HCT116 (cell line): ENCODE results near the gene ANKRD18B. TPM values are rescaled to one million over a fixed set of nuclear protein-coding genes. Genes with fewer than 3 reads are reported as not detected.

Source experiments
- ATAC-seq: fragments of 200-7000 bp; cut with Tn5 transposase; 2 replicates; pipeline ENCODE4 v1.9.1; 2020; ENCODE audit warnings: mild to moderate bottlenecking, moderate library complexity
- BruUV-seq: library from RNA; stranded (reverse); fragments of 400-500 nt; replicated peaks from 2 replicates; lab custom pipeline; 2021; lab: Mats Ljungman, UMichigan
- CTCF ChIA-PET: fragments of 300-600 bp; sonication (Branson Sonifier 250); formaldehyde crosslinking; loops from one replicate; lab custom pipeline; 2021; ENCODE audit warnings: antibody characterized with exemption; lab: Charles Lee
- POLR2A ChIA-PET: fragments of 300-600, 350-600 bp; sonication (Branson Sonifier 250); formaldehyde crosslinking; loops from one replicate; lab custom pipeline; 2021; ENCODE audit warnings: antibody characterized with exemption; lab: Charles Lee
- RAD21 ChIA-PET, 2 experiments: fragments of 300-600 bp; sonication (Branson Sonifier 250); formaldehyde crosslinking; loops; one replicate each; lab custom pipeline; 2023; ENCODE audit warnings: low total read pairs in 2 of 2; ENCODE audit not compliant: uncharacterized antibody in 2 of 2, unreplicated experiment in 2 of 2, low non-redundant PET in 1 of 2; lab: Charles Lee
- DNase-seq: peaks from one replicate; pipeline ENCODE4 v3.0.0-alpha.2; 2010; ENCODE audit warnings: low read depth, low spot score
- H2AFZ ChIP-seq: fragments of 200-600 bp; shearing (Covaris generic), sonication (generic); 2 replicates; pipeline ENCODE4 v1.6.1; 2017; ENCODE audit warnings: low read depth, mixed run types, mixed read lengths, antibody characterized with exemption, low read length; ENCODE audit not compliant: poor library complexity, severe bottlenecking
- H3K27ac ChIP-seq: 2 replicates; pipeline ENCODE4 v1.5.1; 2012; ENCODE audit warnings: low read depth, low read length
- H3K27me3 ChIP-seq: fragments of 200-600 bp; sonication (generic); 2 replicates; pipeline ENCODE4 v1.6.1; 2016; ENCODE audit warnings: mixed run types, low read length, mixed read lengths; ENCODE audit not compliant: insufficient read depth
- H3K36me3 ChIP-seq, 2 experiments: fragments of 200-500 bp in 1 of 2; fragments of 200-600 bp in 1 of 2; sonication (Bioruptor generic) in 1 of 2; sonication (generic) in 1 of 2; 2 replicates each; pipeline versions ENCODE4 v1.5.1 to v1.6.1; 2014 to 2016; ENCODE audit warnings: low read length in 2 of 2, inconsistent platforms in 1 of 2, mixed read lengths in 1 of 2, mixed run types in 1 of 2; ENCODE audit not compliant: insufficient read depth in 2 of 2, control insufficient read depth in 1 of 2
- H3K4me1 ChIP-seq, 2 experiments: fragments of 200-600 bp in 1 of 2; sonication (generic) in 1 of 2; 2 replicates each; pipeline versions ENCODE4 v1.5.1 to v1.6.1; 2012 to 2017; ENCODE audit warnings: low read length in 2 of 2, inconsistent platforms in 1 of 2, mild to moderate bottlenecking in 1 of 2, mixed read lengths in 1 of 2, mixed run types in 1 of 2, moderate library complexity in 1 of 2; ENCODE audit not compliant: insufficient read depth in 2 of 2, control insufficient read depth in 1 of 2
- H3K4me2 ChIP-seq: fragments of 200-600 bp; sonication (generic); 2 replicates; pipeline ENCODE4 v1.6.1; 2017; ENCODE audit warnings: mixed run types, low read length, mixed read lengths
- H3K4me3 ChIP-seq, 2 experiments: fragments of 200-600 bp in 1 of 2; sonication (generic) in 1 of 2; replicated peaks in 1 of 2; 2 replicates each; pipeline ENCODE4 v1.5.1; 2011 to 2016; ENCODE audit warnings: low read length in 2 of 2, control low read depth in 1 of 2, low read depth in 1 of 2, mild to moderate bottlenecking in 1 of 2, mixed read lengths in 1 of 2, mixed run types in 1 of 2
- H3K79me2 ChIP-seq: fragments of 200-600 bp; sonication (generic); 2 replicates; pipeline ENCODE4 v1.6.1; 2017; ENCODE audit warnings: mild to moderate bottlenecking, mixed run types, low read length, moderate library complexity, mixed read lengths; ENCODE audit not compliant: insufficient read depth
- H3K9ac ChIP-seq: fragments of 200-600 bp; sonication (generic); 2 replicates; pipeline ENCODE4 v1.6.1; 2016; ENCODE audit warnings: low read length, mixed read lengths
- H3K9me2 ChIP-seq: fragments of 200-600 bp; sonication (generic), shearing (Covaris generic); 2 replicates; pipeline ENCODE4 v1.6.1; 2017; ENCODE audit warnings: mixed run types, mild to moderate bottlenecking, moderate library complexity; ENCODE audit not compliant: insufficient read depth
- H3K9me3 ChIP-seq, 2 experiments: fragments of 200-500 bp in 1 of 2; fragments of 200-600 bp in 1 of 2; sonication (Bioruptor generic) in 1 of 2; sonication (generic) in 1 of 2; 2 replicates each; pipeline ENCODE4 v1.6.1; 2014 to 2017; ENCODE audit warnings: low read length in 2 of 2, mixed read lengths in 2 of 2, inconsistent platforms in 1 of 2, low read depth in 1 of 2, mild to moderate bottlenecking in 1 of 2, mixed run types in 1 of 2, moderate library complexity in 1 of 2; ENCODE audit not compliant: control insufficient read depth in 1 of 2, insufficient read depth in 1 of 2
- H4K20me1 ChIP-seq: fragments of 200-600 bp; sonication (generic), shearing (Covaris generic); 2 replicates; pipeline ENCODE4 v1.6.1; 2017; ENCODE audit warnings: mixed run types, mild to moderate bottlenecking, moderate library complexity; ENCODE audit not compliant: insufficient read depth
- CEBPB ChIP-seq: IDR thresholded peaks from 2 replicates; pipeline ENCODE4 v1.6.1; 2012; ENCODE audit warnings: low read depth
- ELF1 ChIP-seq: IDR thresholded peaks from 2 replicates; pipeline ENCODE4 v1.6.1; 2012; ENCODE audit warnings: low read depth, borderline replicate concordance
- SIN3A ChIP-seq: IDR thresholded peaks from 2 replicates; pipeline ENCODE4 v1.6.1; 2012; ENCODE audit warnings: low read depth
- SP1 ChIP-seq: IDR thresholded peaks from 2 replicates; pipeline ENCODE4 v1.6.1; 2012; ENCODE audit warnings: low read depth
- TCF7L2 ChIP-seq: IDR thresholded peaks from 2 replicates; pipeline ENCODE4 v1.7.0; 2011; ENCODE audit warnings: borderline replicate concordance, inconsistent platforms; ENCODE audit not compliant: insufficient read depth, insufficient read length; ENCODE audit errors: extremely low read depth
- YY1 ChIP-seq: IDR thresholded peaks from 2 replicates; pipeline ENCODE4 v1.6.1; 2011; ENCODE audit warnings: low read length, low read depth, moderate library complexity, mild to moderate bottlenecking; ENCODE audit not compliant: insufficient replicate concordance; ENCODE audit errors: extremely low read depth
- ZFX ChIP-seq: fragments of 450-650 bp; IDR thresholded peaks from 2 replicates; pipeline ENCODE4 v1.6.1; 2017
- ZNF274 ChIP-seq: fragments of 200-500 bp; sonication (Bioruptor generic); IDR thresholded peaks from 2 replicates; pipeline ENCODE4 v1.6.1; 2014; ENCODE audit warnings: mild to moderate bottlenecking, low read depth, low read length, inconsistent platforms
- intact Hi-C: fragments of 100-400 bp; cut with micrococcal nuclease; formaldehyde crosslinking; loops from 2 replicates; pipeline ENCODE4 v1.10.0; 2022
- total RNA-seq: library from RNA; stranded (reverse); gene quantifications from one replicate; pipeline ENCODE4 v1.2.1, GENCODE V29; 2021; ENCODE audit not compliant: unreplicated experiment
- TF ChIP-seq, protein P1 (sequence below), 3 experiments: fragments of 200-600 bp in 1 of 3; sonication (generic) in 1 of 3; IDR thresholded peaks in 2 of 3; conservative IDR thresholded peaks in 1 of 3; 2 replicates each; pipeline ENCODE4 v1.5.1; 2012 to 2017; ENCODE audit warnings: low read depth in 2 of 3, low read length in 2 of 3, antibody characterized with exemption in 1 of 3, borderline replicate concordance in 1 of 3, control low read depth in 1 of 3, mild to moderate bottlenecking in 1 of 3, mixed read lengths in 1 of 3, mixed run types in 1 of 3, moderate library complexity in 1 of 3; ENCODE audit not compliant: insufficient read depth in 1 of 3
- TF ChIP-seq, protein P2 (sequence below): IDR thresholded peaks from 2 replicates; pipeline ENCODE4 v1.6.1; 2012

The ANKRD18B gene
- total RNA-seq, 1 experiment from 2014 or later: 3.9 TPM

DNA sequence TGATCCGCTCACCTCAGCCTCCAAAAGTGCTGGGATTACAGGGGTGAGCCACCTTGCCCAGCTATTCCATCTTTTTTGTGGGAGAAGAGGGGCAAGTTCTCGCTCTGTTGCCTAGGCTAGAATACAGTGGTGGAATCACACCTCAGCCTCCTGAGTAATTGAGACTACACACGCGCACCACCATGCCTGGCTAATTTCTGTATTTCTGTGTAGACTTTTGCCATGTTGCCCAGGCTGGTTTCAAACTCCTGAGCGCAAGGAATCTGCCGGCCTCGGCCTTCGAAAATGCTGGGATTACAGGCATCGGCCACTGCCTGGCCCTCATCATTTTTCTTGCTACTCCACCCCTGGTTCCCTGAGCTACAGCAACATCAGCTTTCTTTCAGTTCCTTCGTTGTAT is 47.5 kb upstream of the ANKRD18B start:
- Histone ChIP-seq H3K4me2 (no peak overlapping the region), H2AFZ (no peak overlapping the region), H3K36me3 (peaks cover 4 to 8% of the 10 kb centered on the region in 2 experiments; a peak in 3 of 4 replicates), H3K9me3 (no peaks in the 10 kb centered on the region), H3K27ac (no peak overlapping the region), H3K4me1 (peaks cover 8 to 16% of the 10 kb centered on the region in 2 experiments; a peak in 3 of 4 replicates), H3K9ac (no peak overlapping the region), H3K9me2 (no peaks in the 10 kb centered on the region), H4K20me1 (no peaks in the 10 kb centered on the region), H3K4me3 (no peak overlapping the region), H3K79me2 (peaks cover 23% of the 10 kb centered on the region), H3K27me3 (no peaks in the 10 kb centered on the region)
- ChIA-PET RAD21 (no interaction called here), CTCF (interaction anchor here (0.7 to 1.2 kb wide), 2 partner anchors 10 to 17 kb away, joined by 3 to 7 read pairs; no protein-coding TSS in a partner anchor), POLR2A (no interaction called here)
- no peak for DNase-seq
- ATAC-seq: no peak
- intact Hi-C loops: no loop called here
- TF ChIP-seq ZNF274 (no peak), CEBPB (no peak), SP1 (no peak), SIN3A (no peak), ELF1 (no peak), ZFX (no peak), YY1 (no peak), TCF7L2 (no peak)
- TF ChIP-seq, protein P1, sequence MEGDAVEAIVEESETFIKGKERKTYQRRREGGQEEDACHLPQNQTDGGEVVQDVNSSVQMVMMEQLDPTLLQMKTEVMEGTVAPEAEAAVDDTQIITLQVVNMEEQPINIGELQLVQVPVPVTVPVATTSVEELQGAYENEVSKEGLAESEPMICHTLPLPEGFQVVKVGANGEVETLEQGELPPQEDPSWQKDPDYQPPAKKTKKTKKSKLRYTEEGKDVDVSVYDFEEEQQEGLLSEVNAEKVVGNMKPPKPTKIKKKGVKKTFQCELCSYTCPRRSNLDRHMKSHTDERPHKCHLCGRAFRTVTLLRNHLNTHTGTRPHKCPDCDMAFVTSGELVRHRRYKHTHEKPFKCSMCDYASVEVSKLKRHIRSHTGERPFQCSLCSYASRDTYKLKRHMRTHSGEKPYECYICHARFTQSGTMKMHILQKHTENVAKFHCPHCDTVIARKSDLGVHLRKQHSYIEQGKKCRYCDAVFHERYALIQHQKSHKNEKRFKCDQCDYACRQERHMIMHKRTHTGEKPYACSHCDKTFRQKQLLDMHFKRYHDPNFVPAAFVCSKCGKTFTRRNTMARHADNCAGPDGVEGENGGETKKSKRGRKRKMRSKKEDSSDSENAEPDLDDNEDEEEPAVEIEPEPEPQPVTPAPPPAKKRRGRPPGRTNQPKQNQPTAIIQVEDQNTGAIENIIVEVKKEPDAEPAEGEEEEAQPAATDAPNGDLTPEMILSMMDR (IDR thresholded peaks at IDR 0.05 in 2 of 3, conservative IDR thresholded peaks at IDR 0.05 in 1 of 3; ENCODE audit: borderline replicate concordance in 1 of 3, insufficient read depth in 1 of 3, low read depth in 2 of 3, low read length in 2 of 3): no peak
- TF ChIP-seq, protein P2, sequence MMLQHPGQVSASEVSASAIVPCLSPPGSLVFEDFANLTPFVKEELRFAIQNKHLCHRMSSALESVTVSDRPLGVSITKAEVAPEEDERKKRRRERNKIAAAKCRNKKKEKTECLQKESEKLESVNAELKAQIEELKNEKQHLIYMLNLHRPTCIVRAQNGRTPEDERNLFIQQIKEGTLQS: no peak
- no TSS peak for BruUV-seq
